ENCODE results near the gene PLEKHB2. TPM values are rescaled to one million over a fixed set of nuclear protein-coding genes. Genes with fewer than 3 reads are reported as not detected.

PLEKHB2 gene, protein sequence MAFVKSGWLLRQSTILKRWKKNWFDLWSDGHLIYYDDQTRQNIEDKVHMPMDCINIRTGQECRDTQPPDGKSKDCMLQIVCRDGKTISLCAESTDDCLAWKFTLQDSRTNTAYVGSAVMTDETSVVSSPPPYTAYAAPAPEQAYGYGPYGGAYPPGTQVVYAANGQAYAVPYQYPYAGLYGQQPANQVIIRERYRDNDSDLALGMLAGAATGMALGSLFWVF
- total RNA-seq (85.4 TPM), polyA plus RNA-seq (ENCODE audit: insufficient read depth, low read depth, low replicate concordance) (110 TPM)
- long read RNA-seq, donor 1, full-length matches to known transcripts = 5 of 15 reads
- long read RNA-seq, donor 1, partial matches to known transcripts = 0 of 15 reads
- long read RNA-seq, donor 1, other reads (novel, unspliced or antisense) = 10 of 15 reads
- long read RNA-seq, donor 2, full-length matches to known transcripts = 6 of 28 reads
- long read RNA-seq, donor 2, partial matches to known transcripts = 0 of 28 reads
- long read RNA-seq, donor 2, other reads (novel, unspliced or antisense) = 22 of 28 reads
- long read RNA-seq, donor 3, full-length matches to known transcripts = 10 of 36 reads
- long read RNA-seq, donor 3, partial matches to known transcripts = 0 of 36 reads
- long read RNA-seq, donor 3, other reads (novel, unspliced or antisense) = 26 of 36 reads
- long read RNA-seq, donor 4, full-length matches to known transcripts = 2 of 14 reads
- long read RNA-seq, donor 4, partial matches to known transcripts = 0 of 14 reads
- long read RNA-seq, donor 4, other reads (novel, unspliced or antisense) = 12 of 14 reads
- long read RNA-seq, donor 5 = 0 reads
- long read RNA-seq, donor 6, full-length matches to known transcripts = 4 of 4 reads
- long read RNA-seq, donor 6, partial matches to known transcripts = 0 of 4 reads
- long read RNA-seq, donor 6, other reads (novel, unspliced or antisense) = 0 of 4 reads
- long read RNA-seq, donor 7, full-length matches to known transcripts = 24 of 118 reads
- long read RNA-seq, donor 7, partial matches to known transcripts = 21 of 118 reads
- long read RNA-seq, donor 7, other reads (novel, unspliced or antisense) = 73 of 118 reads
- long read RNA-seq, donor 8, full-length matches to known transcripts = 2 of 12 reads
- long read RNA-seq, donor 8, partial matches to known transcripts = 0 of 12 reads
- long read RNA-seq, donor 8, other reads (novel, unspliced or antisense) = 10 of 12 reads
- long read RNA-seq, donor 9, full-length matches to known transcripts = 5 of 5 reads
- long read RNA-seq, donor 9, partial matches to known transcripts = 0 of 5 reads
- long read RNA-seq, donor 9, other reads (novel, unspliced or antisense) = 0 of 5 reads
- long read RNA-seq, donor 10, full-length matches to known transcripts = 5 of 12 reads
- long read RNA-seq, donor 10, partial matches to known transcripts = 0 of 12 reads
- long read RNA-seq, donor 10, other reads (novel, unspliced or antisense) = 7 of 12 reads

GRCh38 chr2:131105156-131105949, at the start of gene PLEKHB2:
TSS of gene PLEKHB2 (plus strand) at chr2:131105336. CDS start at chr2:131120942, 15,606 bp downstream.
- no peaks in the 10 kb centered on the region for H3K27me3 ChIP-seq (ENCODE audit: control insufficient read depth, insufficient read depth, low read length)
- no peak for FAIRE-seq
- H3K36me3 ChIP-seq (ENCODE audit: control insufficient read depth in 2 of 3, insufficient read depth in 3 of 3, low read length in 3 of 3) = no peaks in the 10 kb centered on the region
- DNase-seq = peak; percentile 94 to 97 (median 97)
- peak within 1 kb of the TSS; percentile 73 to 90 (median 78) for H3K4me3 ChIP-seq (ENCODE audit: low read length in 3 of 3)
- H3K9me3 ChIP-seq (ENCODE audit: control insufficient read depth in 2 of 3, insufficient read depth in 1 of 3, low read length in 3 of 3) = no peaks in the 10 kb centered on the region
- peak within 1 kb of the TSS; percentile 95 to 99 for H3K27ac ChIP-seq (ENCODE audit: low read depth in 2 of 2, low read length in 2 of 2)
- TF ChIP-seq, protein P1, sequence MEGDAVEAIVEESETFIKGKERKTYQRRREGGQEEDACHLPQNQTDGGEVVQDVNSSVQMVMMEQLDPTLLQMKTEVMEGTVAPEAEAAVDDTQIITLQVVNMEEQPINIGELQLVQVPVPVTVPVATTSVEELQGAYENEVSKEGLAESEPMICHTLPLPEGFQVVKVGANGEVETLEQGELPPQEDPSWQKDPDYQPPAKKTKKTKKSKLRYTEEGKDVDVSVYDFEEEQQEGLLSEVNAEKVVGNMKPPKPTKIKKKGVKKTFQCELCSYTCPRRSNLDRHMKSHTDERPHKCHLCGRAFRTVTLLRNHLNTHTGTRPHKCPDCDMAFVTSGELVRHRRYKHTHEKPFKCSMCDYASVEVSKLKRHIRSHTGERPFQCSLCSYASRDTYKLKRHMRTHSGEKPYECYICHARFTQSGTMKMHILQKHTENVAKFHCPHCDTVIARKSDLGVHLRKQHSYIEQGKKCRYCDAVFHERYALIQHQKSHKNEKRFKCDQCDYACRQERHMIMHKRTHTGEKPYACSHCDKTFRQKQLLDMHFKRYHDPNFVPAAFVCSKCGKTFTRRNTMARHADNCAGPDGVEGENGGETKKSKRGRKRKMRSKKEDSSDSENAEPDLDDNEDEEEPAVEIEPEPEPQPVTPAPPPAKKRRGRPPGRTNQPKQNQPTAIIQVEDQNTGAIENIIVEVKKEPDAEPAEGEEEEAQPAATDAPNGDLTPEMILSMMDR (IDR thresholded peaks at IDR 0.05; ENCODE audit: borderline replicate concordance, extremely low read depth, insufficient read depth) = peak; percentile 7
- intact Hi-C loops (cut with DNase I) = no loop called here
- peaks cover 0 to 9% (median 6%) of the 10 kb centered on the region in 3 donors for H3K4me1 ChIP-seq (ENCODE audit: control insufficient read depth in 2 of 3, insufficient read depth in 2 of 3, low read depth in 1 of 3, low read length in 3 of 3)
- peak within 1 kb of the TSS; percentile 61 to 97 (median 87) for H3K9ac ChIP-seq (ENCODE audit: low read length in 3 of 3)

DNA sequence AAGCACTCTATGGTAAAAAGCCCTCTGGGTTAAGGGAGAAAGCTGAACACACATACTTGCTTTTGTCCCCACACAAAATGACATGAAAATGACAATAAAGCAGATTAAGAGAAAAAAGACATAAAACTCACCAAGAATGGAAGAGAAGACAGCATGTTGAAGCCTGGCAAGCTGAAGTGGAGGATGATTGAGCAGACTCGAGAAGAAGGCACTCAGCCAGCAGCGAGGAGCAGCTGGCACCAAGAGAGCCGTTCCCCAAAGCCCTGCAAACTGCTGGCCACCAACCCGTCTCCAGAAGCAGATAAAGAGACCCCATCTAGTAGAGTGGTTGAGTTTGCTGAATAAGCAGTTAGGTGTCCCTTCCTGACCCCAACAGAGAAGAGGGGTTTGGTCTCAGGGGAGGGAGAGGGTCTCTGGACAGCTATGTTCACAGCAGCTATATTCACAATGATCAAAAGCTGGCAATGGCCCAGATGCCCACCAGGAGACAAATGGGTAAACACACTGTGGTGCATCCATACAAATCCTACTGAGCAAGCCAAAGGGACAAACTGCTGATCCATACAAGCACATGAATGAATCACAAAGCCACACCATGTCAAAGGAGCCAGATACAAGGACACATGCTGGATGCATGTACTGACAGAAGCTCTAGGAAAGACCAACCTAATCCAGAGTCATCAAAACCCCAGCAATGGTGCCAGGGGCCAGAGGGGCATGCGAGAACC, 48.8 kb upstream of the PLEKHB2 start:
- H3K4me3 ChIP-seq (ENCODE audit: low read length in 3 of 3) = no peak overlapping the region
- peaks cover 0 to 9% (median 0%) of the 10 kb centered on the region in 3 donors for H3K4me1 ChIP-seq (ENCODE audit: control insufficient read depth in 2 of 3, insufficient read depth in 2 of 3, low read depth in 1 of 3, low read length in 3 of 3)
- FAIRE-seq = no peak
- H3K9me3 ChIP-seq (ENCODE audit: control insufficient read depth in 2 of 3, insufficient read depth in 1 of 3, low read length in 3 of 3) = no peaks in the 10 kb centered on the region
- intact Hi-C loops (cut with DNase I) = no loop called here
- no peaks in the 10 kb centered on the region for H3K27me3 ChIP-seq (ENCODE audit: control insufficient read depth, insufficient read depth, low read length)
- H3K27ac ChIP-seq (ENCODE audit: low read depth in 2 of 2, low read length in 2 of 2) = no peak overlapping the region
- no peak overlapping the region for H3K9ac ChIP-seq (ENCODE audit: low read length in 3 of 3)
- no peak for DNase-seq
- TF ChIP-seq, protein P1 (IDR thresholded peaks at IDR 0.05; ENCODE audit: borderline replicate concordance, extremely low read depth, insufficient read depth) = no peak
- peaks cover 6 to 47% (median 15%) of the 10 kb centered on the region in 3 donors for H3K36me3 ChIP-seq (ENCODE audit: control insufficient read depth in 2 of 3, insufficient read depth in 3 of 3, low read length in 3 of 3)

Measured in kidney (tissue), 22 donors.